GM10847 (cell line): Measurements from ENCODE around the gene KRT74.

Experiments used
- POLR2A ChIP-seq: IDR thresholded peaks from 2 replicates; pipeline ENCODE4 v1.6.1; 2011; ENCODE audit not compliant: insufficient read length; ENCODE audit errors: extremely low read depth

KRT74 gene

GRCh38 chr12:52522346-52523011 is 51.2 kb downstream of the KRT74 start:
- TF ChIP-seq POLR2A = no peak

GRCh38 chr12:52521568-52522266 is 51.9 kb downstream of the KRT74 start:
- TF ChIP-seq POLR2A = no peak

- TF ChIP-seq POLR2A = no peak
These were observed 52.5 kb downstream of the KRT74 start for GRCh38 chr12:52521175-52521567.

- TF ChIP-seq POLR2A = no peak
These were observed 53.6 kb downstream of the KRT74 start, which contains the start of gene KRT5 for GRCh38 chr12:52519826-52520662. TSS of gene KRT5 (minus strand) at chr12:52520394. CDS start at chr12:52520296, 98 bp downstream.

GRCh38 chr12:52519387-52519703 is 54.3 kb downstream of the KRT74 start:
- TF ChIP-seq POLR2A = no peak

GRCh38 chr12:52518574-52519386 is 54.9 kb downstream of the KRT74 start:
- TF ChIP-seq POLR2A = no peak

- TF ChIP-seq POLR2A = no peak
These were observed 55.8 kb downstream of the KRT74 start for GRCh38 chr12:52517888-52518287.

GRCh38 chr12:52517005-52517835 is 56.4 kb downstream of the KRT74 start:
- TF ChIP-seq POLR2A = no peak

- TF ChIP-seq POLR2A = no peak
These were observed 57.5 kb downstream of the KRT74 start for GRCh38 chr12:52515927-52516831.
